Ishikawa (cell line): ENCODE results near the gene GDPD5.

Source experiments
- CEBPB ChIP-seq: IDR thresholded peaks from 2 replicates; pipeline ENCODE4 v1.6.1; 2012
- CREB1 ChIP-seq: IDR thresholded peaks from 2 replicates; pipeline ENCODE4 v1.6.1; 2012; ENCODE audit warnings: low read depth
- EGR1 ChIP-seq: IDR thresholded peaks from 2 replicates; pipeline ENCODE4 v1.6.1; 2012
- EP300 ChIP-seq: IDR thresholded peaks from 2 replicates; pipeline ENCODE4 v1.6.1; 2012; ENCODE audit warnings: borderline replicate concordance
- FOXM1 ChIP-seq: IDR thresholded peaks from 2 replicates; pipeline ENCODE4 v1.6.1; 2012; ENCODE audit warnings: low read depth, borderline replicate concordance
- MAX ChIP-seq: IDR thresholded peaks from 2 replicates; pipeline ENCODE4 v1.6.1; 2012
- NFIC ChIP-seq: IDR thresholded peaks from 2 replicates; pipeline ENCODE4 v1.6.1; 2012
- RAD21 ChIP-seq: IDR thresholded peaks from 2 replicates; pipeline ENCODE4 v1.6.1; 2012; ENCODE audit warnings: low read depth
- REST ChIP-seq: IDR thresholded peaks from 2 replicates; pipeline ENCODE4 v1.6.1; 2012; ENCODE audit warnings: low read depth, mild to moderate bottlenecking
- TAF1 ChIP-seq: IDR thresholded peaks from 2 replicates; pipeline ENCODE4 v1.6.1; 2012; ENCODE audit warnings: low read depth, mild to moderate bottlenecking
- TCF12 ChIP-seq: IDR thresholded peaks from 2 replicates; pipeline ENCODE4 v1.6.1; 2012; ENCODE audit warnings: low read depth
- TEAD4 ChIP-seq: IDR thresholded peaks from 2 replicates; pipeline ENCODE4 v1.6.1; 2012
- USF1 ChIP-seq: IDR thresholded peaks from 2 replicates; pipeline ENCODE4 v1.6.1; 2012
- YY1 ChIP-seq: IDR thresholded peaks from 2 replicates; pipeline ENCODE4 v1.6.1; 2012; ENCODE audit warnings: low read depth
- ZBTB7A ChIP-seq: IDR thresholded peaks from 2 replicates; pipeline ENCODE4 v1.6.1; 2012; ENCODE audit warnings: low read depth

GDPD5 gene

GRCh38 chr11:75453916-75454655 is 71.7 kb downstream of the GDPD5 start:
- TF ChIP-seq ZBTB7A (no peak), TAF1 (no peak), TCF12 (peak; percentile 68), REST (no peak), YY1 (no peak), FOXM1 (no peak), EP300 (peak; percentile 84), EGR1 (no peak), MAX (no peak), USF1 (no peak), RAD21 (no peak), NFIC (peak; percentile 93), CEBPB (no peak; the same call in 1 of the 2 replicates), TEAD4 (peak; percentile 85), CREB1 (no peak)

GRCh38 chr11:75450826-75451821 is 74.6 kb downstream of the GDPD5 start:
- TF ChIP-seq FOXM1 (no peak), EGR1 (no peak), RAD21 (peak; percentile 39; the same call in 1 of the 2 replicates)

GRCh38 chr11:75450236-75450635 is 75.5 kb downstream of the GDPD5 start:
- TF ChIP-seq TCF12 (no peak), CREB1 (no peak), TEAD4 (no peak), RAD21 (no peak), NFIC (no peak), EP300 (no peak), YY1 (no peak), FOXM1 (no peak), REST (no peak), EGR1 (no peak), MAX (no peak), TAF1 (no peak), ZBTB7A (no peak), USF1 (no peak), CEBPB (no peak)

GRCh38 chr11:75449776-75450175 is 76.0 kb downstream of the GDPD5 start:
- no peak for TF ChIP-seq TAF1
- no peak for TF ChIP-seq MAX
- TF ChIP-seq USF1: no peak
- TF ChIP-seq CREB1: no peak
- no peak for TF ChIP-seq FOXM1
- no peak for TF ChIP-seq EGR1
